ENCODE data around the gene PBXIP1. TPM values are rescaled to one million over a fixed set of nuclear protein-coding genes. Genes with fewer than 3 reads are reported as not detected.

The PBXIP1 gene
- total and polyA plus RNA-seq, 2 of the 13 experiments (the other 11 are each of a cell fraction or from before 2014, with no cell fraction given), result 16.3 to 31.9 TPM

DNA sequence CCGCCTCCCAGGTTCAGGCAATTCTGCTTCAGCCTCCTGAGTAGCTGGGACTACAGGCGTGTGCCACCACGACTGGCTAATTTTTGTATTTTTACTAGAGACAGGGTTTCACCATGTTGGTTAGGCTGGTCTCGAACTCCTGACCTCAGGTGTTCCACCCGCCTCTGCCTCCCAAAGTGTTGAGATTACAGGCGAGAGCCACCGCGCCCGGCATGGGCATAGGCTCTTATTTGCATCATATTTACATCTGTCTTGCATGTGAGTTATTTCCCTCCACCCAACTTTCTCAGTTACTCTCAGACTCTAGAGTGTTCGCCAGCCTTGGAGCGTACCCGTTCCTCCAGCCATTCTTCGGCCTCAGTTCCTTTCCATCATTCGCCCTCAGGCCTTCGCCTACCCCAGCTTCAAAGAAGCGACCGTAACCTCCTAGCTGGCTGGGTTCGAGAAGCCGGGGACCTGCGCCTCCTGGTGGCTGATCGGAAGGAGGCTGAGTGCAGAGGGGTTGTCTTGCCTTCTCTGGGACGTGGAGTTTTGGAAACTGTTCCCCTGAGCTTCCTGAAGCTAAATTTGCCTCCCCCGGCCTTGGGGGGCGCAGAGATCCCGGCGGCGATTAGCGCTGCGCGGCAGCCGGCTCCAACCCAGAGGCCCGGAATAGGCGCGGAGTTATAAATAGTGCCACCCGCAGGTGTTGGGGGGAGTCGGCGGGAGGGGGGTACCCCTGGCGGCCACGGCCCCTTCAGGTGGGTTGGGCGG is 43.1 kb upstream of the PBXIP1 start:
- no peaks in the 10 kb centered on the region for H3K36me3 ChIP-seq (replicated peaks in 1 of 2; ENCODE audit: control insufficient read depth in 1 of 2, insufficient read depth in 2 of 2, low read length in 2 of 2)
- DNase-seq (ENCODE audit: low spot score) (no peak), ATAC-seq (no peak), FAIRE-seq (no peak)
- peak overlapping the region in 1 of 3 experiments; percentile 84; a peak in 1 of 6 replicates for H3K4me3 ChIP-seq (replicated peaks in 1 of 3; ENCODE audit: insufficient read depth in 1 of 3, low read depth in 2 of 3, low read length in 3 of 3)
- H4K20me1 ChIP-seq (ENCODE audit: insufficient read depth, low read length), result no peaks in the 10 kb centered on the region
- H3K27ac ChIP-seq (ENCODE audit: extremely low read length, insufficient read depth, low read length), result peak overlapping the region; percentile 97
- H2AFZ ChIP-seq (ENCODE audit: low read length), result no peak overlapping the region
- peaks cover 18% of the 10 kb centered on the region for H3K4me1 ChIP-seq (ENCODE audit: insufficient read depth, low read length)
- H3K9me3 ChIP-seq (ENCODE audit: low read length), result no peaks in the 10 kb centered on the region
- WGBS (ENCODE audit: low lambda C conversion rate), result 82% methylated on average over 39 of the region's 40 CpGs
- no peak overlapping the region for H3K4me2 ChIP-seq (ENCODE audit: low read depth, low read length)
- H3K9ac ChIP-seq (ENCODE audit: insufficient read depth, low read depth, low read length), result 0 out of 2 replicates have a peak overlapping the region, but pooled peaks have one; percentile 4
- ChIA-PET CTCF (ENCODE audit: low intra/inter-chr PET ratio, low total read pairs) (interaction anchor here (2.8 to 6.8 kb wide), 2 partner anchors 18 to 92 kb away, joined by 11 to 54 read pairs; no protein-coding TSS in a partner anchor), POLR2A (interaction anchor here (0.8 to 6.7 kb wide), 5 partner anchors 16 to 67 kb away, joined by 3 to 86 read pairs (median 8); partner anchors contain the start of genes FLAD1 and PBXIP1)
- no TSS peak for BruUV-seq (replicated peaks)
- in situ Hi-C loops (cut with HindIII; ENCODE audit: extremely low pct_ligation_motif_present, low pct_unique_long_range_greater_than_20kb) (loop anchor here (5.0 kb wide), 1 partner anchor 37 kb away; the partner anchor contains the start of gene PYGO2), intact Hi-C loops (cut with micrococcal nuclease; ENCODE audit: unreplicated experiment) (loop anchor here (5.0 kb wide), 1 partner anchor 63 kb away; the partner anchor contains the start of gene EFNA4)
- H3K79me2 ChIP-seq (ENCODE audit: insufficient read depth, low read length), result peaks cover 11% of the 10 kb centered on the region
- no peaks in the 10 kb centered on the region; a peak in 1 of 5 replicates for H3K27me3 ChIP-seq (ENCODE audit: control insufficient read depth in 1 of 2, insufficient read depth in 2 of 2, low read length in 2 of 2)
- no peak for TF ChIP-seq ATM (IDR thresholded peaks at IDR 0.05; ENCODE audit: borderline replicate concordance)
- no peak for TF ChIP-seq ZNF747 (CRISPR knock-in tag; IDR thresholded peaks at IDR 0.05; ENCODE audit: borderline replicate concordance)
- no peak for TF ChIP-seq ZNF615 (CRISPR knock-in tag; IDR thresholded peaks at IDR 0.05; ENCODE audit: borderline replicate concordance)
- TF ChIP-seq SUZ12 (IDR thresholded peaks at IDR 0.05; ENCODE audit: low read depth, low read length), result no peak
- TF ChIP-seq ZC3H4 (CRISPR knock-in tag; IDR thresholded peaks at IDR 0.05; ENCODE audit: borderline replicate concordance), result no peak
- TF ChIP-seq ZZZ3 (CRISPR knock-in tag; IDR thresholded peaks at IDR 0.05; ENCODE audit: borderline replicate concordance), result no peak
- TF ChIP-seq ZMAT5 (CRISPR knock-in tag; IDR thresholded peaks at IDR 0.05; ENCODE audit: borderline replicate concordance, low read depth), result no peak
- TF ChIP-seq ZNF33B (CRISPR knock-in tag; IDR thresholded peaks at IDR 0.05), result peak; percentile 54; the same call in 1 of the 2 replicates
- no peak for TF ChIP-seq HMG20B (CRISPR knock-in tag; conservative IDR thresholded peaks at IDR 0.05)
- no peak for TF ChIP-seq ZNF17 (CRISPR knock-in tag; IDR thresholded peaks at IDR 0.05)
- TF ChIP-seq ZNF737 (CRISPR knock-in tag; IDR thresholded peaks at IDR 0.05; ENCODE audit: borderline replicate concordance), result no peak
- no peak for TF ChIP-seq MYPOP (CRISPR knock-in tag; IDR thresholded peaks at IDR 0.05)
- no peak for TF ChIP-seq CREB1 (IDR thresholded peaks at IDR 0.05)
- no peak for TF ChIP-seq CREB1 (CRISPR knock-in tag; IDR thresholded peaks at IDR 0.05)
- TF ChIP-seq PRDM15 (CRISPR knock-in tag; IDR thresholded peaks at IDR 0.05), result no peak
- no peak for TF ChIP-seq ZBTB44 (CRISPR knock-in tag; IDR thresholded peaks at IDR 0.05)
- TF ChIP-seq GABPA (IDR thresholded peaks at IDR 0.05; ENCODE audit: low read depth, low read length), result no peak
- TF ChIP-seq GABPA (CRISPR knock-in tag; IDR thresholded peaks at IDR 0.05; ENCODE audit: low read depth), result no peak
